NCI-H1930 (cell line): Measurements from ENCODE around the gene TLCD4.
"Not testable (repeated sequence)": the region's sequence is repeated elsewhere in the genome, so short reads cannot be mapped to it uniquely, and the experiment has no call there.

ENCODE experiments used
- DNase-seq, 2 experiments: peaks; one replicate each; lab custom pipeline; 2025; lab: John Stamatoyannopoulos, UW

Gene TLCD4

DNA sequence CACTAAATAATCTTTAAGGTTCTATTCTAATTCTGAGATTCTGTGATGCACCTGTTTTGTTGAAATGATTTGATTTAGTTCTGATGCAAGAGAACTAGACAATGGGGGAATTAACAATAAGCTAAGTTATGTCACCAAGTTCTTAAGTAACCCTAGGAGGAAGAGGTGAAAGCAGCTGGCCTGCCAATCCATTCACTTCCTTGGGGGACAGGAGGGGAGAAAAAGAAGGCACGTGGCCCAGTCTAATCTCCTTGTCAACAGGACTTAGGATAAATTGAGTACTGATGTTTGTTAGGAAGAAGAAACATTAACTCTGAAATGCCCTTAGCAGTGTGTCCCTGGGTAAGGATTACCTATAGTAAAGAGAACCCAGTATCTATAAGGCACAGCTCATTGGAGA, 36.9 kb downstream of the TLCD4 start:
- no peak for DNase-seq

DNA sequence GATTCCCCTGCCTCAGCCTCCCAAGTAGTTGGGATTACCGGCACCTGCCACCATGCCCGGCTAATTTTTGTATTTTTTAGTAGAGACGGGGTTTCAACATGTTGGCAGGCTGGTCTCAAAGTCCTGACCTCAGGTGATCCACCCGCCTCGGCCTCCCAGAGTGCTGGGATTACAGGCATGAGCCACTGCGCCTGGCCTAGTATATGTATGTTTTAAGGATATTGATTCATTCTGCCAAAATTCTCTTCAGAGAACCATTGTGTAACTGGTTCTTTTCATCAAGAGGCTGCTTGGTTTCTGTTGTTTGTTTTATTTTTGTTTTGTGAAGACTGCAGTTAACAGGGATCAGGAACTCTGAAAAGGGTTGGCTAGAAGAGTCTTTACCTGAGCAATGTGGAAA, 48.4 kb downstream of the TLCD4 start:
- DNase-seq = not testable (repeated sequence)
